HepG2 (cell line): ENCODE measurements around the gene DPP8. TPM values are rescaled to one million over a fixed set of nuclear protein-coding genes. Genes with fewer than 3 reads are reported as not detected.

ENCODE experiments used
- ASH2L ChIP-seq: fragments of 300-600, 200-600 bp; sonication (generic); IDR thresholded peaks from 2 replicates; pipeline ENCODE4 v1.7.0; 2017; ENCODE audit warnings: low read depth, mild to moderate bottlenecking, moderate library complexity, mixed read lengths, low read length; ENCODE audit not compliant: insufficient read length
- CBX2 ChIP-seq, 2 experiments: fragments of 200-600 bp in 1 of 2; sonication (generic); formaldehyde crosslinking in 1 of 2; IDR thresholded peaks; 2 replicates each; pipeline versions ENCODE4 v1.7.0 to v1.8.1; 2018 to 2022; ENCODE audit warnings: low read depth in 2 of 2, low read length in 1 of 2, mild to moderate bottlenecking in 1 of 2, missing genetic modification reagents in 1 of 2
- CENPBD1 ChIP-seq: sonication (generic); formaldehyde crosslinking; IDR thresholded peaks from 2 replicates; pipeline ENCODE4 v1.8.0; 2022; ENCODE audit warnings: missing genetic modification reagents, low read depth, mild to moderate bottlenecking, borderline replicate concordance
- DNMT3B ChIP-seq: conservative IDR thresholded peaks from 2 replicates; pipeline ENCODE4 v1.6.1; 2016; ENCODE audit warnings: missing biosample characterization, control low read depth
- FOSL2 ChIP-seq: sonication (generic); formaldehyde crosslinking; IDR thresholded peaks from 2 replicates; pipeline ENCODE4 v1.4.0; 2020; ENCODE audit warnings: missing genetic modification reagents
- HMGXB3 ChIP-seq: sonication (generic); formaldehyde crosslinking; IDR thresholded peaks from 2 replicates; pipeline ENCODE4 v1.4.0; 2020; ENCODE audit warnings: missing genetic modification reagents, borderline replicate concordance
- JDP2 ChIP-seq: sonication (generic); formaldehyde crosslinking; IDR thresholded peaks from 2 replicates; pipeline ENCODE4 v1.8.1; 2022; ENCODE audit warnings: missing genetic modification reagents, borderline replicate concordance
- KDM1A ChIP-seq: IDR thresholded peaks from 2 replicates; pipeline ENCODE4 v1.6.1; 2016; ENCODE audit warnings: missing compliant biosample characterization
- KMT2B ChIP-seq: IDR thresholded peaks from 2 replicates; pipeline ENCODE4 v1.6.1; 2016; ENCODE audit warnings: missing genetic modification reagents, missing compliant biosample characterization
- NCOA2 ChIP-seq: sonication (generic); formaldehyde crosslinking; IDR thresholded peaks from 2 replicates; pipeline ENCODE4 v1.8.0; 2022; ENCODE audit warnings: inconsistent platforms
- NR3C1 ChIP-seq: sonication (generic); formaldehyde crosslinking; IDR thresholded peaks from 2 replicates; pipeline ENCODE4 v1.4.0; 2020; ENCODE audit warnings: missing genetic modification reagents
- PAWR ChIP-seq: sonication (generic); formaldehyde crosslinking; IDR thresholded peaks from 2 replicates; pipeline ENCODE4 v1.4.0; 2020; ENCODE audit warnings: missing genetic modification reagents, mild to moderate bottlenecking, borderline replicate concordance
- REXO4 ChIP-seq: sonication (generic); formaldehyde crosslinking; IDR thresholded peaks from 2 replicates; pipeline ENCODE4 v1.8.0; 2022; ENCODE audit warnings: missing genetic modification reagents, mild to moderate bottlenecking, borderline replicate concordance
- SMAD1 ChIP-seq: sonication (generic); formaldehyde crosslinking; IDR thresholded peaks from 2 replicates; pipeline ENCODE4 v1.4.0; 2020; ENCODE audit warnings: missing genetic modification reagents, low read depth, mild to moderate bottlenecking, borderline replicate concordance
- SMARCC2 ChIP-seq: fragments of 450-650 bp; IDR thresholded peaks from 2 replicates; pipeline ENCODE4 v1.6.1; 2017; ENCODE audit warnings: antibody characterized with exemption, mild to moderate bottlenecking
- TAF1 ChIP-seq: sonication (generic); formaldehyde crosslinking; IDR thresholded peaks from 2 replicates; pipeline ENCODE4 v1.4.0; 2020; ENCODE audit warnings: missing genetic modification reagents
- TEF ChIP-seq: sonication (generic); formaldehyde crosslinking; IDR thresholded peaks from 2 replicates; pipeline ENCODE4 v1.5.0; 2020; ENCODE audit warnings: missing genetic modification reagents
- U2AF1 ChIP-seq: fragments of 200-400 bp; formaldehyde crosslinking; optimal IDR thresholded peaks from 2 replicates; pipeline ENCODE3; 2017; ENCODE audit warnings: mild to moderate bottlenecking, low read depth, low read length
- ZNF20 ChIP-seq: sonication (generic); formaldehyde crosslinking; IDR thresholded peaks from 2 replicates; pipeline ENCODE4 v1.4.0; 2020; ENCODE audit warnings: mild to moderate bottlenecking, moderate library complexity, missing genetic modification reagents
- ZNF432 ChIP-seq: sonication (generic); formaldehyde crosslinking; IDR thresholded peaks from 2 replicates; pipeline ENCODE4 v1.5.0; 2020; ENCODE audit warnings: missing genetic modification reagents, mild to moderate bottlenecking, borderline replicate concordance
- ZNF562 ChIP-seq: sonication (generic); formaldehyde crosslinking; IDR thresholded peaks from 2 replicates; pipeline ENCODE4 v1.8.0; 2022; ENCODE audit warnings: missing genetic modification reagents, borderline replicate concordance
- ZNF572 ChIP-seq: sonication (generic); formaldehyde crosslinking; IDR thresholded peaks from 2 replicates; pipeline ENCODE4 v1.5.1; 2020; ENCODE audit warnings: mild to moderate bottlenecking, missing genetic modification reagents
- ZNF772 ChIP-seq: sonication (generic); formaldehyde crosslinking; IDR thresholded peaks from 2 replicates; pipeline ENCODE4 v1.5.0; 2020; ENCODE audit warnings: mild to moderate bottlenecking, missing genetic modification reagents
- ZNF83 ChIP-seq: sonication (generic); formaldehyde crosslinking; IDR thresholded peaks from 2 replicates; pipeline ENCODE4 v1.4.0; 2020; ENCODE audit warnings: missing genetic modification reagents, mild to moderate bottlenecking, borderline replicate concordance
- ZNF883 ChIP-seq: sonication (generic); formaldehyde crosslinking; IDR thresholded peaks from 2 replicates; pipeline ENCODE4 v1.5.1; 2020; ENCODE audit warnings: mild to moderate bottlenecking, missing genetic modification reagents; ENCODE audit errors: not compliant biosample characterization
- polyA plus RNA-seq, 8 experiments: library from polyadenylated mRNA; depleted of rRNA in 3 of 8; stranded (reverse) in 7 of 8; unstranded in 1 of 8; fragments of >200 nt; fragmentation: Illumina TruSeq in 4 of 8; extraction: Trizol in 4 of 8; gene quantifications; 2 replicates each; pipeline versions ENCODE4 v1.2.1 to v1.2.3, GENCODE V29; 2011 to 2016; ENCODE audit warnings: low read depth in 4 of 8, missing spikeins in 1 of 8, mixed read lengths in 1 of 8; ENCODE audit not compliant: insufficient read depth in 1 of 8
- total RNA-seq, 5 experiments: library from RNA; depleted of rRNA; stranded (reverse); fragments of >200 nt; fragmentation: Illumina TruSeq; extraction: Trizol; gene quantifications; 2 replicates each; pipeline ENCODE4 v1.2.3, GENCODE V29; 2016; ENCODE audit warnings: low read depth in 1 of 5

DPP8 gene
- total and polyA plus RNA-seq, 2 of the 13 experiments (the other 11 are each of a cell fraction or from before 2014, with no cell fraction given), result 18.0 to 26.3 TPM

DNA sequence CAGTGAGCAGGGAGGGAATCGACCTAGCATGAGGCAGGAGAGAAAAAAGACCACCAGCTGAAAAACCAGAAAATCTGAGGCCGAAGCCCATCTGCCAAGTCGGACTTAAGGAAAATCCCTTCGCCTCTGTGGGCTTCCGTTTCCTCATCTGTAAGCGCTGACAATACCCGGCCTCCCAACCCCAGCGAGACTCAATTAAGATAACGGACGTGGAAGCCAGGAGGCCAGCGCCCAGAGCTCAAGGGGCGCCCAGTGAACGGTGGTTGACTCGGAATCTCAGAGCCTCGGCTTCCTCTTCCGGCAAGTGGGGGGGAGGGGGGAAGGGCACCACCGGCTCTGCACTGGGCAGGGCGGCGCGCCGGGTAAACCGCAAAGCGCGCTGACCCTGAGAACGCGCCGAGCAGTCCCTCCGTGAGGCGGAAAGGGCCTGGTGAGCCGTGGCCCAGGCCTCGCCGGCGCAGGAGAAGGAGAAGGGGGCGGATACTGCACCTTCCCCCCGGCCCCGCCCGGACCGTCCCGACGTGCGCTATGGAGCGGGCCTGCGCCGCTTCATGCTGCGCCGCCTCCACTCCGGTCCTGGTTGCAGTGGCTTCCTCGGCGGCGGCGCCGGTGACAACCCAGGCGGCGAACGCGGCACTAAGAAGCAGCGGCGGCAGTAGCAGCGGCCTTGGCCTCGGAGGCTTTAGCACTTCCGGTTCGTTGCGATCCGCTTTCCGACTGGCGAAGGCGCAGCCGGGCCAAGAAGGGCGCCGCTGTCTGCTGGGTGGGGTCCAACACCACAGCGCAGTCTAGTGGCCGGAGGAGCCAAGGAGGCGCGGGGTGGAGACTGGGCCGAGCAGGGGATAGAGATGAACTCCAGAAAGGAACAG is at the start of gene DPP8 (continued):
- TF ChIP-seq HMGXB3 (CRISPR knock-in tag) (no peak; the same call in none of the 2 replicates), SMAD1 (peak; percentile 77; the same call in 1 of the 2 replicates), ZNF572 (CRISPR knock-in tag) (peak; percentile 95), U2AF1 (peak; percentile 43), TEF (CRISPR knock-in tag) (no peak), JDP2 (no peak), PAWR (CRISPR knock-in tag) (0 out of 2 replicates have a peak, but pooled peaks have one; percentile 71), TAF1 (peak; percentile 98), ZNF772 (peak; percentile 64; the same call in 1 of the 2 replicates), REXO4 (CRISPR knock-in tag) (no peak), SMARCC2 (no peak), DNMT3B (no peak), ZNF432 (CRISPR knock-in tag) (no peak), CBX2 (IDR thresholded peaks at IDR 0.05; ENCODE audit: low read depth, low read length) (no peak), CBX2 (CRISPR knock-in tag; IDR thresholded peaks at IDR 0.05; ENCODE audit: low read depth) (no peak), FOSL2 (CRISPR knock-in tag) (peak; percentile 73; the same call in 1 of the 2 replicates), KMT2B (CRISPR knock-in tag) (peak; percentile 98), ASH2L (peak; percentile 100), ZNF562 (CRISPR knock-in tag) (no peak), KDM1A (no peak), ZNF20 (no peak), NR3C1 (CRISPR knock-in tag) (no peak), NCOA2 (CRISPR knock-in tag) (peak; percentile 48; the same call in 1 of the 2 replicates), ZNF883 (CRISPR knock-in tag) (peak; percentile 84), ZNF83 (CRISPR knock-in tag) (no peak), CENPBD1 (CRISPR knock-in tag) (0 out of 2 replicates have a peak, but pooled peaks have one; percentile 45)
